Chondrocyte (in vitro differentiated cells): ENCODE measurements around the gene BCAS4. TPM values are rescaled to one million over a fixed set of nuclear protein-coding genes. Genes with fewer than 3 reads are reported as not detected.
"Not testable (repeated sequence)": the region's sequence is repeated elsewhere in the genome, so short reads cannot be mapped to it uniquely, and the experiment has no call there.

Experiments
- DNase-seq: peaks from one replicate; pipeline ENCODE4 v3.0.0; 2021; ENCODE audit warnings: mixed read lengths, low spot score
- H3K27ac Mint-ChIP-seq: one replicate; pipeline ENCODE4 v1.8.0; 2021; ENCODE audit warnings: mild to moderate bottlenecking, moderate library complexity, mixed read lengths; ENCODE audit not compliant: unreplicated experiment
- H3K27me3 Mint-ChIP-seq: 2 replicates; pipeline ENCODE4 v1.8.0; 2021; ENCODE audit warnings: low read depth, mixed read lengths
- H3K36me3 Mint-ChIP-seq: 2 replicates; pipeline ENCODE4 v1.8.0; 2021; ENCODE audit warnings: low read depth, mixed read lengths
- H3K4me1 Mint-ChIP-seq: 2 replicates; pipeline ENCODE4 v1.8.0; 2021; ENCODE audit warnings: low read depth, mild to moderate bottlenecking, mixed read lengths
- H3K4me3 Mint-ChIP-seq: one replicate; pipeline ENCODE4 v1.8.0; 2021; ENCODE audit warnings: mild to moderate bottlenecking, moderate library complexity, mixed read lengths; ENCODE audit not compliant: unreplicated experiment
- H3K9me3 Mint-ChIP-seq: 2 replicates; pipeline ENCODE4 v1.8.0; 2021; ENCODE audit warnings: low read depth, mixed read lengths
- CTCF ChIP-seq: fragments of 200-600 bp; sonication (generic); IDR thresholded peaks from 2 replicates; pipeline ENCODE4 v1.5.0; 2021; ENCODE audit warnings: antibody characterized with exemption, mild to moderate bottlenecking, moderate library complexity
- total RNA-seq: library from RNA; stranded (reverse); gene quantifications from 3 replicates; pipeline ENCODE4 v1.2.1, GENCODE V29; 2021

Gene BCAS4
- total RNA-seq, 1 donor from 2014 or later, result 7.6 TPM

GRCh38 chr20:50776122-50776817, 18.6 kb upstream of the BCAS4 start:
- H3K27ac Mint-ChIP-seq, result no peak overlapping the region
- no peaks in the 10 kb centered on the region for H3K36me3 Mint-ChIP-seq
- H3K4me1 Mint-ChIP-seq, result peaks cover 9% of the 10 kb centered on the region
- DNase-seq, result no peak
- TF ChIP-seq CTCF, result no peak
- no peaks in the 10 kb centered on the region for H3K9me3 Mint-ChIP-seq
- peaks cover 1% of the 10 kb centered on the region for H3K27me3 Mint-ChIP-seq
- H3K4me3 Mint-ChIP-seq, result no peak overlapping the region

- Mint-ChIP-seq H3K27me3 (peaks cover 1% of the 10 kb centered on the region), H3K27ac (no peak overlapping the region), H3K36me3 (no peaks in the 10 kb centered on the region), H3K9me3 (no peaks in the 10 kb centered on the region), H3K4me3 (no peak overlapping the region), H3K4me1 (peaks cover 9% of the 10 kb centered on the region)
- TF ChIP-seq CTCF, result no peak
- DNase-seq, result no peak
Measured at GRCh38 chr20:50777373-50777772, 17.5 kb upstream of the BCAS4 start.

- H3K9me3 Mint-ChIP-seq, H3K27me3 Mint-ChIP-seq, H3K36me3 Mint-ChIP-seq, H3K4me1 Mint-ChIP-seq, H3K27ac Mint-ChIP-seq, H3K4me3 Mint-ChIP-seq, DNase-seq: not testable (repeated sequence)
Measured at GRCh38 chr20:50778994-50779393, 15.9 kb upstream of the BCAS4 start.

- DNase-seq, result no peak
- H3K4me1 Mint-ChIP-seq, result peaks cover 6% of the 10 kb centered on the region
- no peaks in the 10 kb centered on the region for H3K9me3 Mint-ChIP-seq
- TF ChIP-seq CTCF, result no peak
- H3K36me3 Mint-ChIP-seq, result no peaks in the 10 kb centered on the region
- no peak overlapping the region for H3K4me3 Mint-ChIP-seq
- no peaks in the 10 kb centered on the region for H3K27me3 Mint-ChIP-seq
- H3K27ac Mint-ChIP-seq, result no peak overlapping the region
Measured at GRCh38 chr20:50783390-50783789, 11.5 kb upstream of the BCAS4 start.

GRCh38 chr20:50783903-50784302, 11.0 kb upstream of the BCAS4 start:
- Mint-ChIP-seq H3K36me3 (no peaks in the 10 kb centered on the region), H3K27me3 (no peaks in the 10 kb centered on the region), H3K4me1 (peaks cover 6% of the 10 kb centered on the region), H3K27ac (no peak overlapping the region), H3K4me3 (no peak overlapping the region), H3K9me3 (no peaks in the 10 kb centered on the region)
- DNase-seq, result no peak
- TF ChIP-seq CTCF, result no peak

- Mint-ChIP-seq H3K27ac (no peak overlapping the region), H3K36me3 (no peaks in the 10 kb centered on the region)
- TF ChIP-seq CTCF, result no peak
Measured at GRCh38 chr20:50784464-50784863, 10.4 kb upstream of the BCAS4 start.

More at GRCh38 chr20:50784464-50784863, 10.4 kb upstream of the BCAS4 start:
- Mint-ChIP-seq H3K4me3 (no peak overlapping the region), H3K4me1 (peaks cover under 1% of the 10 kb centered on the region), H3K9me3 (no peaks in the 10 kb centered on the region), H3K27me3 (no peaks in the 10 kb centered on the region)
- DNase-seq, result no peak
